B cell (primary cell): Measurements from ENCODE around the gene NFASC. TPM values are rescaled to one million over a fixed set of nuclear protein-coding genes. Genes with fewer than 3 reads are reported as not detected.

ENCODE experiments used
- ATAC-seq: fragments of 200-7000 bp; cut with Tn5 transposase; one replicate; pipeline ENCODE4 v1.10.0; 2021; ENCODE audit warnings: low read depth, mild to moderate bottlenecking, moderate number of reproducible peaks, moderate library complexity
- CTCF ChIA-PET: fragments of 350-600 bp; sonication (Branson Sonifier 250); formaldehyde crosslinking; loops from one replicate; lab custom pipeline; 2021; ENCODE audit warnings: antibody characterized with exemption, inconsistent platforms; lab: Charles Lee
- POLR2A ChIA-PET: fragments of 350-600 bp; sonication (Branson Sonifier 250); formaldehyde crosslinking; loops from one replicate; lab custom pipeline; 2021; ENCODE audit warnings: antibody characterized with exemption; lab: Charles Lee
- DNase-seq: peaks from one replicate; pipeline ENCODE4 v3.0.0; 2013
- H2AFZ ChIP-seq: 2 replicates; pipeline ENCODE4 v1.6.1; 2012; ENCODE audit warnings: mild to moderate bottlenecking, low read depth, low read length; ENCODE audit not compliant: insufficient read depth, poor library complexity, severe bottlenecking
- H3K27ac ChIP-seq, 2 donors: 1 replicate in 1 of 2; 2 replicates in 1 of 2; pipeline ENCODE4 v1.5.1; 2012 to 2013; ENCODE audit warnings: low read length in 2 of 2, mild to moderate bottlenecking in 2 of 2, moderate library complexity in 1 of 2
- H3K27me3 ChIP-seq, 4 experiments: fragments of 200-600 bp in 1 of 4; sonication (generic) in 1 of 4; replicated peaks in 1 of 4; 1 replicate in 2 of 4; 2 replicates in 2 of 4; pipeline versions ENCODE4 v1.6.1 to v1.7.0; 2013 to 2016; ENCODE audit warnings: low read length in 3 of 4, mild to moderate bottlenecking in 2 of 4, mixed read lengths in 1 of 4, moderate library complexity in 1 of 4; ENCODE audit not compliant: insufficient read depth in 4 of 4, control insufficient read depth in 3 of 4; ENCODE audit errors: control extremely low read depth in 1 of 4
- H3K36me3 ChIP-seq, 2 experiments: replicated peaks in 1 of 2; 1 replicate in 1 of 2; 2 replicates in 1 of 2; pipeline versions ENCODE4 v1.6.1 to v1.7.1; 2013; ENCODE audit warnings: low read length in 1 of 2; ENCODE audit not compliant: insufficient read depth in 2 of 2, control insufficient read depth in 1 of 2; ENCODE audit errors: control extremely low read depth in 1 of 2, extremely low read depth in 1 of 2
- H3K4me1 ChIP-seq, 2 donors: fragments of 200-600 bp in 1 of 2; sonication (generic) in 1 of 2; 1 replicate in 1 of 2; 2 replicates in 1 of 2; pipeline versions ENCODE4 v1.5.1 to v1.6.1; 2013 to 2017; ENCODE audit warnings: low read length in 2 of 2; ENCODE audit not compliant: control insufficient read depth in 2 of 2, insufficient read depth in 2 of 2
- H3K4me2 ChIP-seq: replicated peaks from 2 replicates; pipeline ENCODE3; 2012; ENCODE audit warnings: mild to moderate bottlenecking, low read depth, low read length; ENCODE audit not compliant: poor library complexity, severe bottlenecking
- H3K4me3 ChIP-seq, 5 experiments: fragments of 200-600 bp in 1 of 5; sonication (generic) in 1 of 5; 1 replicate in 3 of 5; 2 replicates in 2 of 5; pipeline versions ENCODE4 v1.5.1 to v1.7.0; 2011 to 2016; ENCODE audit warnings: low read length in 4 of 5, mild to moderate bottlenecking in 4 of 5, low read depth in 2 of 5, control low read depth in 1 of 5, moderate library complexity in 1 of 5; ENCODE audit not compliant: insufficient read depth in 1 of 5; ENCODE audit errors: control extremely low read depth in 1 of 5, extremely low read depth in 1 of 5
- H3K79me2 ChIP-seq: fragments of 200-600 bp; sonication (generic); one replicate; pipeline ENCODE4 v1.6.0; 2016; ENCODE audit warnings: low read length; ENCODE audit not compliant: control insufficient read depth, insufficient read depth
- H3K9ac ChIP-seq: fragments of 200-600 bp; sonication (generic); 2 replicates; pipeline ENCODE4 v1.6.1; 2017; ENCODE audit warnings: mild to moderate bottlenecking, low read length, moderate library complexity
- H3K9me3 ChIP-seq, 3 donors: one replicate each; pipeline versions ENCODE4 v1.6.1 to v1.7.1; 2013; ENCODE audit warnings: low read length in 2 of 3; ENCODE audit not compliant: control insufficient read depth in 2 of 3, insufficient read depth in 1 of 3; ENCODE audit errors: control extremely low read depth in 1 of 3
- H4K20me1 ChIP-seq: 2 replicates; pipeline ENCODE4 v1.6.0; 2012; ENCODE audit warnings: mild to moderate bottlenecking, low read length; ENCODE audit not compliant: insufficient read depth, control insufficient read depth, poor library complexity, severe bottlenecking
- H3K27ac Mint-ChIP-seq: one replicate; pipeline ENCODE4 v1.8.0; 2021; ENCODE audit warnings: mixed read lengths
- H3K27me3 Mint-ChIP-seq: one replicate; pipeline ENCODE4 v1.8.0; 2021; ENCODE audit warnings: mixed read lengths
- H3K4me1 Mint-ChIP-seq: one replicate; pipeline ENCODE4 v1.8.0; 2021; ENCODE audit warnings: mixed read lengths
- H3K4me3 Mint-ChIP-seq: one replicate; pipeline ENCODE4 v1.8.0; 2021; ENCODE audit warnings: mixed read lengths
- H3K9me3 Mint-ChIP-seq: one replicate; pipeline ENCODE4 v1.8.0; 2022; ENCODE audit warnings: mixed read lengths; ENCODE audit not compliant: insufficient read depth
- EZH2 ChIP-seq: IDR thresholded peaks from 2 replicates; pipeline ENCODE4 v1.6.1; 2012; ENCODE audit warnings: borderline replicate concordance, low read depth, mild to moderate bottlenecking, moderate library complexity, low read length; ENCODE audit not compliant: insufficient read depth, poor library complexity, severe bottlenecking
- WGBS: methylation state at CpG from one replicate; pipeline ENCODE4 v1.1.5; 2013; ENCODE audit warnings: missing lambda C conversion rate; ENCODE audit not compliant: insufficient coverage; 5-methylcytosine and 5-hydroxymethylcytosine counted together
- intact Hi-C: fragments of 100-400 bp; cut with micrococcal nuclease; formaldehyde crosslinking; loops from one replicate; pipeline ENCODE4 v1.10.0; 2022
- polyA plus RNA-seq: library from polyadenylated mRNA; depleted of rRNA; stranded (reverse); fragments of >200 nt; gene quantifications from 2 replicates; pipeline ENCODE4 v1.2.3, GENCODE V29; 2012
- total RNA-seq, 2 donors: library from RNA; stranded (reverse); fragments of 120-200 nt in 1 of 2; gene quantifications; 1 replicate in 1 of 2; 2 replicates in 1 of 2; pipeline versions ENCODE4 v1.2.3 to v1.2.4, GENCODE V29; 2013 to 2022
- TF ChIP-seq, protein P1 (sequence below): fragments of 200-600 bp; IDR thresholded peaks from one replicate; pipeline ENCODE4 v1.8.0; 2022; ENCODE audit warnings: antibody characterized with exemption, mild to moderate bottlenecking

The NFASC gene
- total and polyA plus RNA-seq, 2 donors (not counting 1 experiment from before 2014, with no cell fraction given) = 0.06 to 0.39 TPM

DNA sequence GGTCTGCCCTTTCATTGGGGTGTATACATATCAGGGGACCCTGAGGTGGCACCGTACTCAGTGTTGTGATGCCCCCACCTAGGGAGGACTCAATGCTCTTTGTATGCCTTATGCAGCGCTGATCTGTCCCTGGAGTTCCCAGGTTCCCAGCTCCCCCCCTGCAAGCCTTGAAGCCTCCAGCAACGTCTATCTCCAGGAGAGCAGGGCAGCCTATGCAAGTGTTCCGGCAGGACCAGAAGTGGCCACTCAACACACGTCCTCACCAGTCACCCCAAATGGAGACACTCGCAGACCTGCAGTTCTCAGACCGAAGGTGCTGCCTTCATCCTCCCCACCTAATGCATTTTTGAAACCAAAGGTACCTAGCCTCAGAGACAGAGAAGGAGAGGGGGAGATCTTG, 147.1 kb downstream of the NFASC start:
- intact Hi-C loops = no loop called here
- H3K4me3 ChIP-seq = no peak overlapping the region
- H3K36me3 ChIP-seq = no peaks in the 10 kb centered on the region
- no peaks in the 10 kb centered on the region for H3K9me3 ChIP-seq
- H3K4me1 ChIP-seq = no peaks in the 10 kb centered on the region
- no peak for ATAC-seq
- H3K27ac ChIP-seq = no peak overlapping the region
- peaks cover 10% of the 10 kb centered on the region for H3K27me3 Mint-ChIP-seq
- no peak overlapping the region for H2AFZ ChIP-seq
- CTCF ChIA-PET = no interaction called here
- no peak overlapping the region for H3K4me2 ChIP-seq
- 93% methylated on average over 5 of the region's 7 CpGs for WGBS
- H4K20me1 ChIP-seq = no peaks in the 10 kb centered on the region
- H3K27me3 ChIP-seq = no peaks in the 10 kb centered on the region
- TF ChIP-seq EZH2 = no peak
- TF ChIP-seq, protein P1, sequence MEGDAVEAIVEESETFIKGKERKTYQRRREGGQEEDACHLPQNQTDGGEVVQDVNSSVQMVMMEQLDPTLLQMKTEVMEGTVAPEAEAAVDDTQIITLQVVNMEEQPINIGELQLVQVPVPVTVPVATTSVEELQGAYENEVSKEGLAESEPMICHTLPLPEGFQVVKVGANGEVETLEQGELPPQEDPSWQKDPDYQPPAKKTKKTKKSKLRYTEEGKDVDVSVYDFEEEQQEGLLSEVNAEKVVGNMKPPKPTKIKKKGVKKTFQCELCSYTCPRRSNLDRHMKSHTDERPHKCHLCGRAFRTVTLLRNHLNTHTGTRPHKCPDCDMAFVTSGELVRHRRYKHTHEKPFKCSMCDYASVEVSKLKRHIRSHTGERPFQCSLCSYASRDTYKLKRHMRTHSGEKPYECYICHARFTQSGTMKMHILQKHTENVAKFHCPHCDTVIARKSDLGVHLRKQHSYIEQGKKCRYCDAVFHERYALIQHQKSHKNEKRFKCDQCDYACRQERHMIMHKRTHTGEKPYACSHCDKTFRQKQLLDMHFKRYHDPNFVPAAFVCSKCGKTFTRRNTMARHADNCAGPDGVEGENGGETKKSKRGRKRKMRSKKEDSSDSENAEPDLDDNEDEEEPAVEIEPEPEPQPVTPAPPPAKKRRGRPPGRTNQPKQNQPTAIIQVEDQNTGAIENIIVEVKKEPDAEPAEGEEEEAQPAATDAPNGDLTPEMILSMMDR = no peak
- H3K4me3 Mint-ChIP-seq = no peak overlapping the region
- no peaks in the 10 kb centered on the region for H3K9me3 Mint-ChIP-seq
- POLR2A ChIA-PET = no interaction called here
- H3K4me1 Mint-ChIP-seq = no peaks in the 10 kb centered on the region
- H3K27ac Mint-ChIP-seq = no peak overlapping the region
- H3K9ac ChIP-seq = no peak overlapping the region
- no peaks in the 10 kb centered on the region for H3K79me2 ChIP-seq
- no peak for DNase-seq

DNA sequence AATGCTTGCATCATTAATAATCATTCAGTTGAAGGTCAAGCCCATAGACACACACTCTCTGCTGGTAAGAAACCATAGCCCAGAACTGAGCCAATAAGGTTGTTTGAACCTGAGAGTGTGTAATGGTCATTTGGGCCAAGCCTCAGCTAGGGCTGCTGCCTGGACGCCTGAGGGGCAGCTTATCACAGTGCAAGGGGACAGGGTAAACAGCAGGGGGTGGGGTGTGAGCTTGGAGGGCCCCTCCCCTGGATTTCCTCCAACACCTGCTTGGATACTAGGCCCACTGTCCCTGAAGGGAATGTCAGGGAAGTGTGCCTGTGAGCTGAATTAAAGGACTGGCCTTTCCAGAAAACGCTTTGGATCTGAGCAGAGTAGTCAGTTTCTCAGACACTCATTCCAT, 147.7 kb downstream of the NFASC start:
- Histone ChIP-seq H3K4me3 (no peak overlapping the region), H3K9ac (no peak overlapping the region), H3K4me2 (no peak overlapping the region), H3K9me3 (no peaks in the 10 kb centered on the region), H4K20me1 (no peaks in the 10 kb centered on the region), H3K79me2 (no peaks in the 10 kb centered on the region), H2AFZ (no peak overlapping the region), H3K27me3 (no peaks in the 10 kb centered on the region), H3K27ac (no peak overlapping the region), H3K4me1 (no peaks in the 10 kb centered on the region), H3K36me3 (no peaks in the 10 kb centered on the region)
- WGBS = no CpG with 5 or more reads among the region's 2 CpGs
- ChIA-PET POLR2A (no interaction called here), CTCF (no interaction called here)
- no peak overlapping the region for H3K27ac Mint-ChIP-seq
- H3K4me1 Mint-ChIP-seq = no peaks in the 10 kb centered on the region
- intact Hi-C loops = no loop called here
- no peaks in the 10 kb centered on the region for H3K9me3 Mint-ChIP-seq
- ATAC-seq (no peak), DNase-seq (no peak)
- H3K4me3 Mint-ChIP-seq = no peak overlapping the region
- peaks cover 8% of the 10 kb centered on the region for H3K27me3 Mint-ChIP-seq
- TF ChIP-seq, protein P1 = no peak
- TF ChIP-seq EZH2 = no peak
